ENCODE measurements around the gene ODAPH. TPM values are rescaled to one million over a fixed set of nuclear protein-coding genes. Genes with fewer than 3 reads are reported as not detected.
A peak's percentile ranks its signal among the peaks of the same experiment; 100 is the strongest.

Gene ODAPH
- total RNA-seq, 3 donors from 2014 or later, result not detected

DNA sequence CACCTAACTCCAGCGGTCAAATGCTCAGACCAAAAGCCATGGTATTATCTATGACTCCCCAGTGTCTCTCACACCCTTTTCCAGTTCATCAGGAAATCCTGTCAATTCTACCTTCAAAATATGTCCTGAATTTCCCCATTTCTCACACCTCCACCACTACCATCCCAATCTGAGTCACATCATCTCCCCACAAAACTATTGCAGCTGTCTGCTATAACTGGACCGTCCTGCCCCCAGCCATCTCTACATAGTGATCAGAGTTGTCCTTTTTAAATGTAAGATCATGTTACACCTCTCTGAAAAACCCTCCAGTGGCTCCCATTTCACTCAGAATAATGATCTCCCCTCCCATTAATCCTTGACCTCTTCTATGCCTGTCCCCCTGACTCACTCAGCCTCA lies 6.8 kb upstream of the ODAPH start:
- H3K27me3 ChIP-seq, result no peaks in the 10 kb centered on the region
- no peak overlapping the region for H3K27ac ChIP-seq
- DNase-seq (ENCODE audit: low spot score in 2 of 2), result no peak
- no peaks in the 10 kb centered on the region for H3K36me3 ChIP-seq
- H3K9me3 ChIP-seq, result no peaks in the 10 kb centered on the region
- no peak overlapping the region for H3K4me3 ChIP-seq
- intact Hi-C loops (cut with DNase I; ENCODE audit: low total_unique reads), result no loop called here
- TF ChIP-seq POLR2A (IDR thresholded peaks at IDR 0.05), result no peak
- TF ChIP-seq POLR2AphosphoS5 (IDR thresholded peaks at IDR 0.05), result no peak
- TF ChIP-seq, protein P1, sequence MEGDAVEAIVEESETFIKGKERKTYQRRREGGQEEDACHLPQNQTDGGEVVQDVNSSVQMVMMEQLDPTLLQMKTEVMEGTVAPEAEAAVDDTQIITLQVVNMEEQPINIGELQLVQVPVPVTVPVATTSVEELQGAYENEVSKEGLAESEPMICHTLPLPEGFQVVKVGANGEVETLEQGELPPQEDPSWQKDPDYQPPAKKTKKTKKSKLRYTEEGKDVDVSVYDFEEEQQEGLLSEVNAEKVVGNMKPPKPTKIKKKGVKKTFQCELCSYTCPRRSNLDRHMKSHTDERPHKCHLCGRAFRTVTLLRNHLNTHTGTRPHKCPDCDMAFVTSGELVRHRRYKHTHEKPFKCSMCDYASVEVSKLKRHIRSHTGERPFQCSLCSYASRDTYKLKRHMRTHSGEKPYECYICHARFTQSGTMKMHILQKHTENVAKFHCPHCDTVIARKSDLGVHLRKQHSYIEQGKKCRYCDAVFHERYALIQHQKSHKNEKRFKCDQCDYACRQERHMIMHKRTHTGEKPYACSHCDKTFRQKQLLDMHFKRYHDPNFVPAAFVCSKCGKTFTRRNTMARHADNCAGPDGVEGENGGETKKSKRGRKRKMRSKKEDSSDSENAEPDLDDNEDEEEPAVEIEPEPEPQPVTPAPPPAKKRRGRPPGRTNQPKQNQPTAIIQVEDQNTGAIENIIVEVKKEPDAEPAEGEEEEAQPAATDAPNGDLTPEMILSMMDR (IDR thresholded peaks at IDR 0.05), result no peak
- H3K4me1 ChIP-seq, result no peaks in the 10 kb centered on the region

DNA sequence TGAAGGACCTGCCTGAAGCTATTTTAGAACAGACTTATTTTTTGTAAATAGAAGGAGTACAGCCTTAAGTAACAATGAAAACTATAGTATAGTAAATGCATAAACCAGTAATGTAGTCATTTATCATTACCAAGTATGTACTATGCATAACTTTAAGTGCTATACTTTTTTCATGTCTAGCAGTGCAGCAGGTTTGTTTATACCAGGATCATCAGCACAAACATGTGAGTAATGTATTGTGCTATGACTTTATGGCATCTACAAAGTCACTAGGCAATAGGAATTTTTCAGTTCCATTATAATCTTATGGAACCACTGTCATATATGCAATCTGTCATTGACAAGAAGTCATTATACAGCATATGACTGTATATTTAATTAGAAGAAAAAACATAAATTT lies 3.4 kb upstream of the ODAPH start:
- TF ChIP-seq POLR2A (IDR thresholded peaks at IDR 0.05) (no peak), POLR2AphosphoS5 (IDR thresholded peaks at IDR 0.05) (no peak)
- TF ChIP-seq, protein P1 (IDR thresholded peaks at IDR 0.05), result no peak
- Histone ChIP-seq H3K27me3 (no peaks in the 10 kb centered on the region), H3K4me1 (no peaks in the 10 kb centered on the region), H3K4me3 (no peak overlapping the region), H3K36me3 (no peaks in the 10 kb centered on the region), H3K9me3 (no peaks in the 10 kb centered on the region), H3K27ac (no peak overlapping the region)
- intact Hi-C loops (cut with DNase I; ENCODE audit: low total_unique reads), result no loop called here
- DNase-seq (ENCODE audit: low spot score in 2 of 2), result no peak

- Histone ChIP-seq H3K27me3 (no peaks in the 10 kb centered on the region), H3K9me3 (no peaks in the 10 kb centered on the region)
- intact Hi-C loops (cut with DNase I; ENCODE audit: low total_unique reads), result no loop called here
Measured at GRCh38 chr4:75557696-75558095, 1.8 kb downstream of the ODAPH start.

DNA sequence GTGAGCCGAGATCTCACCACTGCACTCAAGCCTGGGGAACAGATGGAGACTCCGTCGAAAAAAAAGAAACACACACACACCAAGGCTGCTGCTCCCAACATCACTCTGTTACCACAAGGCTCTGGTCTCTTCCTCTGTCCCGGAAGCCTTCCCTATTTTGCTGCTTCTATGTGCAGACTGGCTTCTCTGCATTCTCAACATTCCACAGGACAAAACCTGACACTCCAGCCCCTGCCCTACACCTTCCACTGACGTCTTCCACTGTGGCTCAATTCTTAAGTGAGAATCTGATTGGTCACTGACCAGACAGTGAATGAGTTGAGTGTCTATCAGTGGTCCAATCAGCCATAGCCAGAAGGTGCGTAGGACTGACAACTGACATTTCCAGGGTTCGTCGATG lies 5.9 kb downstream of the ODAPH start:
- no peaks in the 10 kb centered on the region for H3K4me1 ChIP-seq
- H3K9me3 ChIP-seq, result no peaks in the 10 kb centered on the region
- no peak overlapping the region for H3K27ac ChIP-seq
- no peaks in the 10 kb centered on the region for H3K36me3 ChIP-seq
- no peaks in the 10 kb centered on the region for H3K27me3 ChIP-seq
- intact Hi-C loops (cut with DNase I; ENCODE audit: low total_unique reads), result no loop called here
- no peak overlapping the region for H3K4me3 ChIP-seq
- DNase-seq (ENCODE audit: low spot score in 2 of 2), result peak in 1 of 2 donors; percentile 21
- TF ChIP-seq POLR2AphosphoS5 (IDR thresholded peaks at IDR 0.05), result no peak
- TF ChIP-seq POLR2A (IDR thresholded peaks at IDR 0.05), result no peak
- TF ChIP-seq, protein P1 (IDR thresholded peaks at IDR 0.05), result no peak

More at GRCh38 chr4:75557696-75558095, 1.8 kb downstream of the ODAPH start:
- no peak for TF ChIP-seq POLR2A (IDR thresholded peaks at IDR 0.05)
- TF ChIP-seq, protein P1 (IDR thresholded peaks at IDR 0.05), result no peak
- no peak for TF ChIP-seq POLR2AphosphoS5 (IDR thresholded peaks at IDR 0.05)
- DNase-seq (ENCODE audit: low spot score in 2 of 2), result no peak
- Histone ChIP-seq H3K36me3 (no peaks in the 10 kb centered on the region), H3K4me1 (no peaks in the 10 kb centered on the region), H3K4me3 (no peak overlapping the region), H3K27ac (no peak overlapping the region)

DNA sequence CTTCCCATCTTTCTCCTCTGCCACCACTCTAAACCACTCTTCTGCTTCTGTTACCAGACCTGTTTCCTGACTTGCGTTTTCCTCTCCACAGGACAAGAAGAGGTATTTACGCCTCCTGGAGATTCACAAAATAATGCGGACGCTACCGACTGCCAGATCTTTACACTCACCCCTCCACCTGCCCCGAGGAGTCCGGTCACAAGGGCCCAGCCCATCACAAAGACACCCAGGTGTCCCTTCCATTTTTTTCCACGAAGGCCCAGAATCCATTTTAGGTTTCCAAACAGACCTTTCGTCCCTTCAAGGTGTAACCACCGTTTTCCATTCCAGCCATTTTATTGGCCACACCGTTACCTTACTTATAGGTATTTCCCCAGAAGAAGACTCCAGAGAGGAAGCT lies 8.2 kb downstream of the ODAPH start:
- TF ChIP-seq POLR2A (IDR thresholded peaks at IDR 0.05) (no peak), POLR2AphosphoS5 (IDR thresholded peaks at IDR 0.05) (no peak)
- TF ChIP-seq, protein P1 (IDR thresholded peaks at IDR 0.05), result no peak
- H3K36me3 ChIP-seq, result no peaks in the 10 kb centered on the region
- intact Hi-C loops (cut with DNase I; ENCODE audit: low total_unique reads), result no loop called here
- no peak overlapping the region for H3K27ac ChIP-seq
- no peak for DNase-seq (ENCODE audit: low spot score in 2 of 2)
- H3K9me3 ChIP-seq, result no peaks in the 10 kb centered on the region
- H3K4me3 ChIP-seq, result no peak overlapping the region
- H3K27me3 ChIP-seq, result no peaks in the 10 kb centered on the region
- H3K4me1 ChIP-seq, result no peaks in the 10 kb centered on the region
